ENCODE measurements around the gene ZNF787. TPM values are rescaled to one million over a fixed set of nuclear protein-coding genes. Genes with fewer than 3 reads are reported as not detected.

The ZNF787 gene
- polyA plus RNA-seq, 1 of the 3 experiments (the other 2 are of a cell fraction) = 16.0 TPM

Small RNA genes lying within 50 kb of the gene (small RNA-seq; reads per million reads assigned to genes)
- gene AC024580.2 (0 reads per million in 7 experiments), gene RF00019 (0 reads per million in 7 experiments)

Other genes with a start within 250 kb of the ZNF787 start
- gene NLRP13, start 189.0 kb downstream of the ZNF787 start, polyA plus RNA-seq (2012; rRNA removed) = not detected in 2 replicates
- gene NLRP8, start 173.5 kb downstream of the ZNF787 start, polyA plus RNA-seq (2012; rRNA removed) = not detected in 2 replicates
- not detected in 2 replicates for gene NLRP5, start 134.5 kb downstream of the ZNF787 start, polyA plus RNA-seq (2012; rRNA removed)
- 21.8 and 23.2 TPM in 2 replicates for gene ZNF444, start 20.0 kb upstream of the ZNF787 start, polyA plus RNA-seq (2012; rRNA removed)
- gene GALP, start 54.7 kb upstream of the ZNF787 start, polyA plus RNA-seq (2012; rRNA removed) = not detected in 2 replicates
- not detected in 2 replicates for gene ZSCAN5B, start 76.5 kb upstream of the ZNF787 start, polyA plus RNA-seq (2012; rRNA removed)
- not detected in 2 replicates for gene ZSCAN5C, start 81.0 kb upstream of the ZNF787 start, polyA plus RNA-seq (2012; rRNA removed)
- not detected in 2 replicates for gene EDDM13, start 151.5 kb upstream of the ZNF787 start, polyA plus RNA-seq (2012; rRNA removed)
- gene ZSCAN5A, start 193.5 kb upstream of the ZNF787 start, polyA plus RNA-seq (2012; rRNA removed) = 6.8 and 11.7 TPM in 2 replicates

Data from SK-N-SH (cell line).